IPS-15b (cell line): ENCODE data around the gene PCIF1.

Experiments
- H3K27me3 ChIP-seq: one replicate; pipeline ENCODE4 v1.6.1; 2013; ENCODE audit warnings: low read length; ENCODE audit not compliant: control insufficient read depth, insufficient read depth
- H3K36me3 ChIP-seq: one replicate; pipeline ENCODE4 v1.6.1; 2013; ENCODE audit warnings: low read length; ENCODE audit not compliant: control insufficient read depth, insufficient read depth
- H3K4me1 ChIP-seq: one replicate; pipeline ENCODE4 v1.6.1; 2013; ENCODE audit warnings: mild to moderate bottlenecking, low read length; ENCODE audit not compliant: control insufficient read depth, insufficient read depth
- H3K4me3 ChIP-seq: one replicate; pipeline ENCODE4 v1.5.1; 2013; ENCODE audit warnings: low read depth, low read length
- H3K9ac ChIP-seq: one replicate; pipeline ENCODE4 v1.6.1; 2013; ENCODE audit warnings: low read depth, mild to moderate bottlenecking, low read length
- H3K9me3 ChIP-seq: one replicate; pipeline ENCODE4 v1.6.1; 2013; ENCODE audit warnings: mild to moderate bottlenecking, low read length; ENCODE audit not compliant: control insufficient read depth, insufficient read depth

The PCIF1 gene

GRCh38 chr20:45934046-45934585, 367 bp upstream of the PCIF1 start:
- Histone ChIP-seq H3K4me1 (peaks cover 14% of the 10 kb centered on the region), H3K27me3 (no peaks in the 10 kb centered on the region), H3K4me3 (peak overlapping the region; percentile 80), H3K36me3 (no peaks in the 10 kb centered on the region), H3K9ac (peak overlapping the region; percentile 99), H3K9me3 (no peaks in the 10 kb centered on the region)

GRCh38 chr20:45935416-45936046, 1.0 kb downstream of the PCIF1 start:
- H3K4me3 ChIP-seq = peak overlapping the region; percentile 72
- H3K27me3 ChIP-seq = no peaks in the 10 kb centered on the region
- no peak overlapping the region for H3K9ac ChIP-seq
- peaks cover 14% of the 10 kb centered on the region for H3K4me1 ChIP-seq
- H3K9me3 ChIP-seq = no peaks in the 10 kb centered on the region
- peaks cover 10% of the 10 kb centered on the region for H3K36me3 ChIP-seq

- H3K27me3 ChIP-seq = no peaks in the 10 kb centered on the region
- no peak overlapping the region for H3K4me3 ChIP-seq
- peak overlapping the region; percentile 16 for H3K9ac ChIP-seq
- peaks cover 14% of the 10 kb centered on the region for H3K4me1 ChIP-seq
- H3K36me3 ChIP-seq = peaks cover 18% of the 10 kb centered on the region
- H3K9me3 ChIP-seq = no peaks in the 10 kb centered on the region
These were observed 3.3 kb downstream of the PCIF1 start for GRCh38 chr20:45937765-45938164.

GRCh38 chr20:45938727-45939438, 4.4 kb downstream of the PCIF1 start:
- no peaks in the 10 kb centered on the region for H3K9me3 ChIP-seq
- H3K9ac ChIP-seq = peak overlapping the region; percentile 9
- H3K27me3 ChIP-seq = no peaks in the 10 kb centered on the region
- H3K4me3 ChIP-seq = peak overlapping the region; percentile 23
- peaks cover 27% of the 10 kb centered on the region for H3K36me3 ChIP-seq
- H3K4me1 ChIP-seq = peaks cover 10% of the 10 kb centered on the region

GRCh38 chr20:45940053-45940452, 5.6 kb downstream of the PCIF1 start:
- H3K4me3 ChIP-seq = no peak overlapping the region
- H3K9me3 ChIP-seq = no peaks in the 10 kb centered on the region
- H3K27me3 ChIP-seq = no peaks in the 10 kb centered on the region
- H3K4me1 ChIP-seq = peaks cover 10% of the 10 kb centered on the region
- peaks cover 36% of the 10 kb centered on the region for H3K36me3 ChIP-seq
- no peak overlapping the region for H3K9ac ChIP-seq

GRCh38 chr20:45940469-45940868, 6.0 kb downstream of the PCIF1 start:
- H3K4me1 ChIP-seq = peaks cover 10% of the 10 kb centered on the region
- H3K36me3 ChIP-seq = peaks cover 41% of the 10 kb centered on the region
- H3K9me3 ChIP-seq = no peaks in the 10 kb centered on the region

GRCh38 chr20:45943613-45944012, 9.1 kb downstream of the PCIF1 start:
- H3K4me3 ChIP-seq = no peak overlapping the region
- peaks cover under 1% of the 10 kb centered on the region for H3K4me1 ChIP-seq
- no peaks in the 10 kb centered on the region for H3K9me3 ChIP-seq
- no peak overlapping the region for H3K9ac ChIP-seq
- no peaks in the 10 kb centered on the region for H3K27me3 ChIP-seq
- H3K36me3 ChIP-seq = peaks cover 69% of the 10 kb centered on the region

More at GRCh38 chr20:45940469-45940868, 6.0 kb downstream of the PCIF1 start:
- Histone ChIP-seq H3K4me3 (no peak overlapping the region), H3K9ac (no peak overlapping the region), H3K27me3 (no peaks in the 10 kb centered on the region)

GRCh38 chr20:45944151-45944964, 9.9 kb downstream of the PCIF1 start:
- no peak overlapping the region for H3K4me3 ChIP-seq
- no peaks in the 10 kb centered on the region for H3K9me3 ChIP-seq
- no peaks in the 10 kb centered on the region for H3K27me3 ChIP-seq
- no peaks in the 10 kb centered on the region for H3K4me1 ChIP-seq
- no peak overlapping the region for H3K9ac ChIP-seq
- peaks cover 77% of the 10 kb centered on the region for H3K36me3 ChIP-seq

GRCh38 chr20:45944965-45945677, 10.6 kb downstream of the PCIF1 start:
- H3K36me3 ChIP-seq = peaks cover 77% of the 10 kb centered on the region
- no peak overlapping the region for H3K4me3 ChIP-seq
- no peaks in the 10 kb centered on the region for H3K4me1 ChIP-seq
- H3K27me3 ChIP-seq = no peaks in the 10 kb centered on the region
- H3K9ac ChIP-seq = no peak overlapping the region
- no peaks in the 10 kb centered on the region for H3K9me3 ChIP-seq

GRCh38 chr20:45945678-45946148, 11.2 kb downstream of the PCIF1 start:
- no peak overlapping the region for H3K4me3 ChIP-seq
- peaks cover 71% of the 10 kb centered on the region for H3K36me3 ChIP-seq
- no peaks in the 10 kb centered on the region for H3K9me3 ChIP-seq
- no peaks in the 10 kb centered on the region for H3K27me3 ChIP-seq
- no peaks in the 10 kb centered on the region for H3K4me1 ChIP-seq
- no peak overlapping the region for H3K9ac ChIP-seq
